ENCODE results near the gene NLRC5. TPM values are rescaled to one million over a fixed set of nuclear protein-coding genes. Genes with fewer than 3 reads are reported as not detected.

Gene NLRC5
- total and polyA plus RNA-seq, 9 of the 15 experiments (the other 6 are each of a cell fraction or from before 2014, with no cell fraction given) = 0.59 to 0.71 TPM; not detected in 7

- TF ChIP-seq HNRNPH1 (optimal IDR thresholded peaks at IDR 0.05; ENCODE audit: low read depth, low read length) = no peak
These were observed 65.0 kb downstream of the NLRC5 start (continued) for GRCh38 chr16:57054338-57054737.

GRCh38 chr16:57054771-57055170 lies 65.4 kb downstream of the NLRC5 start:
- BruUV-seq (replicated peaks) = no TSS peak
- POLR2A ChIA-PET = no interaction called here
- H3K9me3 ChIP-seq (replicated peaks; ENCODE audit: control insufficient read depth, insufficient read depth, low read depth, low read length) = no peaks in the 10 kb centered on the region
- CTCF ChIA-PET (ENCODE audit: low intra/inter-chr PET ratio) = no interaction called here
- DNase-seq (ENCODE audit: extremely low read depth in 1 of 4, low spot score in 3 of 4) (no peak), ATAC-seq (no peak), FAIRE-seq (no peak)
- no peaks in the 10 kb centered on the region for H3K79me2 ChIP-seq (ENCODE audit: control insufficient read depth, insufficient read depth, low read length)
- no peaks in the 10 kb centered on the region for H3K36me3 ChIP-seq (ENCODE audit: control insufficient read depth, insufficient read depth, low read length)
- TF ChIP-seq SRSF3 (IDR thresholded peaks at IDR 0.05; ENCODE audit: insufficient read depth, low read length) (no peak), BRD9 (IDR thresholded peaks at IDR 0.05; ENCODE audit: low read depth, partially characterized antibody) (no peak), SMAD4 (CRISPR knock-in tag; conservative IDR thresholded peaks at IDR 0.05) (no peak), CBX5 (IDR thresholded peaks at IDR 0.05; ENCODE audit: borderline replicate concordance, low read depth) (no peak), ZNF133 (CRISPR knock-in tag; IDR thresholded peaks at IDR 0.05) (no peak), HOXB6 (CRISPR knock-in tag; IDR thresholded peaks at IDR 0.05; ENCODE audit: borderline replicate concordance) (no peak), U2AF2 (optimal IDR thresholded peaks at IDR 0.05; ENCODE audit: low read depth, low read length) (no peak), MEF2D (tag; conservative IDR thresholded peaks at IDR 0.05; ENCODE audit: low read depth) (no peak), RAD51 (IDR thresholded peaks at IDR 0.05; ENCODE audit: borderline replicate concordance, low read depth) (no peak)
- no peaks in the 10 kb centered on the region for H4K20me1 ChIP-seq (replicated peaks; ENCODE audit: control insufficient read depth, insufficient read depth, low read length)
- no peaks in the 10 kb centered on the region for H3K9me1 ChIP-seq (ENCODE audit: control insufficient read depth, insufficient read depth, low read length)
- H3K4me2 ChIP-seq (ENCODE audit: insufficient read depth, low read length) = no peak overlapping the region
- peaks cover 49 to 62% of the 10 kb centered on the region in 2 experiments for H3K27me3 ChIP-seq (ENCODE audit: control insufficient read depth in 2 of 2, insufficient read depth in 2 of 2, low read length in 2 of 2)
- H3K4me1 ChIP-seq (replicated peaks in 1 of 2; ENCODE audit: control insufficient read depth in 2 of 2, insufficient read depth in 2 of 2, low read length in 2 of 2) = peaks cover 0 to 3% of the 10 kb centered on the region in 2 experiments; a peak in 1 of 5 replicates
- in situ Hi-C loops (cut with MboI) (no loop called here), intact Hi-C loops (cut with micrococcal nuclease) (no loop called here)
- WGBS (ENCODE audit: insufficient coverage, low coverage, missing lambda C conversion rate) = 5% methylated on average over 6 of the region's 7 CpGs
- H2AFZ ChIP-seq (ENCODE audit: low read depth, low read length) = no peak overlapping the region
- no peak overlapping the region for H3K9ac ChIP-seq (ENCODE audit: insufficient read depth in 1 of 2, low read depth in 2 of 2, low read length in 2 of 2)
- no peak overlapping the region for H3K4me3 ChIP-seq
- H3K27ac ChIP-seq (ENCODE audit: extremely low read depth, low read depth, low read length) = no peak overlapping the region
